GM12872 (cell line): Measurements from ENCODE around the gene POLR3H.

Experiments
- TF ChIP-seq, protein P1 (sequence below): IDR thresholded peaks from 3 replicates; pipeline ENCODE4 v1.5.1; 2011; ENCODE audit warnings: low read depth, mild to moderate bottlenecking, low read length, moderate library complexity; ENCODE audit not compliant: insufficient read depth

POLR3H gene

DNA sequence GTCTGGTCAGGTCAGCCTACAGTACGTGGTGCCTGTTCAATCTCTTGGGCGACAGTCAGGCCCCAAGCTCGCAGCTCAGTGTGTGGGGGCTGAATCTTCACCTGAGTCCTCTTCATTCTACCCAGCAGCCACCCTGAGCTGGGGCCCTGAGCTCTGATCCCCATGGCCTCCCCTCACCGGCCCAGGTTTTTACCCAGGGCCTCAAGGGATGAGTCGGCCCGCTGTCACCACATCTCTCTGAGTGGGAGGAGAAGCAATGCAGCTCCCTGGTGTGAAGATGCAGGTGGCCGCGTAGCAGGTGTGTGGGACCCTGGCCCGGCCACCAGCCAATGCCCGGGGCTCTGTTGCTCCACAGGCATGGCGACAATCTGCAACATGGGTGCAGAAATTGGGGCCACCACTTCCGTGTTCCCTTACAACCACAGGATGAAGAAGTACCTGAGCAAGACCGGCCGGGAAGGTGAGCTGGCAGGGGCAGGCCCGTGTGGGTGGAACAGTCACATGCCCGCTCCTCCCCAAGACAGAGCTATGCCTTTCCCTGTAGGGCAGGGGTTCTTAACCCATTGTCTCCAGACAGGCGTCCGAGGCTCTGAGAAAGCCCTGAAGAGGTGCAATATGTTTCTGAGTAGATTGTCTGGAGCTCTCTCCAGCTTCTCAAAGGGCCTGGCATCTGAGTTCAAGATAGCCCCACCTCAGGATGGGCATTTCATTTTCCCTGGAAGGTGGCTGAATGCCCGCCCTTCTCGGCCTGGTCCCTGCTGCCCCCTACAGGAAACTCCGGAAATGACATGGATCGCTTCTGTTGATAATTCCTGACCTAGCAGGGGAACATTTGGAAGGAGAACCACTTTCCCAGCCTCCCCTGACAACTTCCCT lies 26.9 kb downstream of the POLR3H start:
- TF ChIP-seq, protein P1, sequence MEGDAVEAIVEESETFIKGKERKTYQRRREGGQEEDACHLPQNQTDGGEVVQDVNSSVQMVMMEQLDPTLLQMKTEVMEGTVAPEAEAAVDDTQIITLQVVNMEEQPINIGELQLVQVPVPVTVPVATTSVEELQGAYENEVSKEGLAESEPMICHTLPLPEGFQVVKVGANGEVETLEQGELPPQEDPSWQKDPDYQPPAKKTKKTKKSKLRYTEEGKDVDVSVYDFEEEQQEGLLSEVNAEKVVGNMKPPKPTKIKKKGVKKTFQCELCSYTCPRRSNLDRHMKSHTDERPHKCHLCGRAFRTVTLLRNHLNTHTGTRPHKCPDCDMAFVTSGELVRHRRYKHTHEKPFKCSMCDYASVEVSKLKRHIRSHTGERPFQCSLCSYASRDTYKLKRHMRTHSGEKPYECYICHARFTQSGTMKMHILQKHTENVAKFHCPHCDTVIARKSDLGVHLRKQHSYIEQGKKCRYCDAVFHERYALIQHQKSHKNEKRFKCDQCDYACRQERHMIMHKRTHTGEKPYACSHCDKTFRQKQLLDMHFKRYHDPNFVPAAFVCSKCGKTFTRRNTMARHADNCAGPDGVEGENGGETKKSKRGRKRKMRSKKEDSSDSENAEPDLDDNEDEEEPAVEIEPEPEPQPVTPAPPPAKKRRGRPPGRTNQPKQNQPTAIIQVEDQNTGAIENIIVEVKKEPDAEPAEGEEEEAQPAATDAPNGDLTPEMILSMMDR = peak; percentile 80

DNA sequence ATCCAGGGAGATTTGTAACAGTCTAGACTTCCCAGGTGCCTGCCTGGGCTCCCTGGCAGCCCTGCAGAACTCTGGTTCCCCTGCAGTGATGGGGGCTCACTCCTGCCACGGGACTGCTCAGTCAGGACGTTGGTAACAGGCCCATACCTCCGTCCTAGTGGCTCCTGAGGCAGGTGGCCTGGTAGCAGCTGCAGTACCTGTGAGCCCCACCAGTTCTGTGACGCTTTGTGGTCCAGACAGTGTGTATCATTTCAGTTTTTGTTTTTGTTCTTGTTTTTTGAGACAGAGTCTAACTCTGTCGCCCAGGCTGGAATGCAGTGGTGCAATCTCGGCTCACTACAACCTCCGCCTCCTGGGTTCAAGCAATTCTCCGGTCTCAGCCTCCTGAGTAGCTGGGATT lies 27.8 kb downstream of the POLR3H start:
- TF ChIP-seq, protein P1 = no peak

DNA sequence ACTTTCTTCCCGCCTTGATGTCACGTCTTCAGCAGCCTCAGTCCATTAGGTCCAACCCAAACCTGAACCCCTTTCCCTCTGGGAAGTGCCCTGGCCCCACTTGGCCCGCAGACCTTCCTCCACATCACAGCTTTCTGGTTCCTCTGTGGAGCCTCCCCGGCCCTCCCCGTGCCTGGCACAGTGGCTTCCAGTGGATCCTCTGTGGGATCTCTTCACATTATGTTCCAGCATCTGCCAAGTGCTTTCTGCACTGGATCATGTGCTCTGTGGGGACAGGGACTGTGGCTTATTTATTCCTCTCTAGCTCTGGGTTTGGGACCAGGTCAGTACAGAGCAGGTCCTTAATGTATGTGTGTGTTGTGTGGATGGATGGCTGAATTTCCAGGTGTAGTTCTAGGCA lies 30.9 kb downstream of the POLR3H start:
- TF ChIP-seq, protein P1 = no peak

DNA sequence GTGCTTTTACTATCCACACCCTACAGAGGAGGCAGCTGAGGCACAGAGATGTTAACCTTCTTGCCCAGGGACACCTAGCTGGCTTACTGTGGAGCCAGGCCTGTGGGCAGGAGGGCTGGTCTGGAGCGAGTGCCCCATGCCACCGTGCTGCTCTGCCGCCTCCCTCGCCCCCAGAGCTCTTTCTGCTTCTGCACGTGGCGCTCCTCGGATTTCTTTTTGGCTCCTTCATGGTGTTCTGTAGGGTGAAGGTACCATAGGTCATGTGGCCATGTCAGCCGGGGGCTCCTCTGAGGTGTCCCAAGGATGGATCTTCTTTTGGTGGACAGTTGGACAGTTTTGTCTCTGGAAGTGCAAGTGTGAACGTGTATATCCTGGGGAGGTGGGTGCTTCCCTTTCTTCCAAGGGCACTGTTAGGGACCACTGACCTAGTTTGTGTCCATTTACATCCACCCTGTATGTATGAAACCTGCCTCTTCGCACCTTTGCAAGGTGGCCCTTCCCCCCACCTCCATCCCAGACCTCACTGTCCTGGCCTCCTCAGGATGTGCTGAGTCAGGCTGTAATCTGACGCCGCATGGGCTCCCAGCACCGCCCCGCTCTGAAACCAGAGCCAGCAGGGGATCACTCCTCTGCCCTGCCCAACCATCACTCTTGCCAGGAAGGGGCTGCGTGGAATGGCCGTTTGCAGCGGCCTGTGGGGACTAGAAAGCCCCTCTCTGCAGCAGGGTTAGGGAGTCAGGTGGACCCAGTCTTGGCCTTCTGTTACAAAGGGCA lies 31.7 kb downstream of the POLR3H start:
- TF ChIP-seq, protein P1 = no peak

DNA sequence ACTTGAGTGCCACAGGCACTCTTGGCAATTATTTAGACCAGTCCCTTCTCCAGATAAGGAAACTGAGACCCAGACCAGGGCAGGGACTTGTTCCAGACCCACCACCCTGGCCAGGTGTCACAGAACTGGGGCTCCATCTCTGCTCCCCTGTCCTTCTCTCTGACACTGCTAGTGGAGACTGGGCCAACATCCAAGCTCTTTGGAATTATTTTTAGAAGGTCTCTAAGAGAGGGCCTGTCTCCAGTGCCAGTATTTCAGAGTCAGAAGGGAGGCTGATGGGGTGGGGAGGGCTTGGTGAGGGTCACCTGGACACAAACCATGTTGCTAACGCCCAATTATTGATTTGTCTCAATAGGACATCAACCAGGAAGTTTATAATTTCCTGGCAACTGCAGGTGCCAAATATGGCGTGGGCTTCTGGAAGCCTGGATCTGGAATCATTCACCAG lies 32.7 kb downstream of the POLR3H start:
- TF ChIP-seq, protein P1 = no peak

DNA sequence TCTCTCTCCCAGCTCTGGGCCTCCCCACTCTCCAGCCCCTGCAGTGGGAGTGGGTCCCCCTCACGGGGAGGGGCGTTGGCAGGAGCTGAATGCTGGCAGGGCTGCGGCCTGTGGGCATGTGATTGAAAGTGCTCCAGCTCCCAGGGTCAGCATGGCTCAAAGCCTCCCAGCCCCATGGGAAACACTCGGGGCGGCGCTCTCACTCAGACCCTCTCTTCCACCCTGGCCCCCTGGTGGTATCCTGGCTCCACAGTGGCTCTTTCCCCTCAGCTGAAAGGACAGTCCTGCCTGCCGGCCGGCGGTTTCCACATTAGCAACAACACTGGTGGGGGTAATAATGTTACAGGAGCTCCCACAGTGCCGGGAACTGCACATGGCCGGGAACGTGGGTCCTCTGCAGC lies 35.5 kb downstream of the POLR3H start:
- TF ChIP-seq, protein P1 = no peak

DNA sequence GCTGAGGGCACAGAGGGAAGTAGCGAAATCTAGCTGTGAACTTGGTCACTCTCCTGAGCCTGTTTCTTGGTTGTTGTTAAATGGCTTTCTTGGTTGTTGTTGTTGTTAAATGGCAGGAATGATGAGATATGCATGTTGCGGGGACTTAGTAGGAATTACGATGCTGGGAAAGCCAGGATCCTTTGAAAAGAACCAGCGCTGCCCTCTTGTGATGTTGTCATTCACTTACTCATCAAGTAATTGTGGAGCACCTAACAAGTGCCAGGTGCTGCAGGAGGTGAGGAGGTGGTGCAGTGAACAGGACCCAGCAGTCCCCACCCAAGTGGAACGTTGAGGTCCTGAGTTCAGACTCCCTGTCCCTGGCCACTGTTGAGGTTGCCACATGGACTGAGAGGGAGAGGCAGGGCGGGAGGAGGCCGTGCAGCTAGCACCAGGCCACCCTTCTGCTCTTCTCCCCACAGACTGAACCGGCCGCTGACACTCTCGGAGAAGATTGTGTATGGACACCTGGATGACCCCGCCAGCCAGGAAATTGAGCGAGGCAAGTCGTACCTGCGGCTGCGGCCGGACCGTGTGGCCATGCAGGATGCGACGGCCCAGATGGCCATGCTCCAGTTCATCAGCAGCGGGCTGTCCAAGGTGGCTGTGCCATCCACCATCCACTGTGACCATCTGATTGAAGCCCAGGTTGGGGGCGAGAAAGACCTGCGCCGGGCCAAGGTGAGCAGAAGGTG lies 36.8 kb downstream of the POLR3H start:
- TF ChIP-seq, protein P1 = no peak
